ENCODE measurements around the gene IRF8. TPM values are rescaled to one million over a fixed set of nuclear protein-coding genes. Genes with fewer than 3 reads are reported as not detected.

The IRF8 gene
- total and polyA plus RNA-seq, 2 of the 4 experiments (the other 2 are of a cell fraction) = not detected

- Histone ChIP-seq H2BK15ac (ENCODE audit: low read depth, low read length) (no peak overlapping the region), H2AK5ac (ENCODE audit: low read depth, low read length) (no peak overlapping the region), H4K8ac (ENCODE audit: low read depth in 2 of 2, low read length in 2 of 2) (no peak overlapping the region), H3K56ac (ENCODE audit: extremely low read depth, insufficient read depth, low read length) (no peak overlapping the region), H2AFZ (replicated peaks; ENCODE audit: low read length, poor library complexity) (no peak overlapping the region), H3K4me2 (ENCODE audit: low read depth, low read length) (no peak overlapping the region), H3K36me3 (ENCODE audit: control insufficient read depth, insufficient read depth, low read length) (no peaks in the 10 kb centered on the region), H3K23ac (ENCODE audit: low read depth, low read length) (no peak overlapping the region), H4K20me1 (ENCODE audit: insufficient read depth, low read length) (no peaks in the 10 kb centered on the region), H2AK9ac (replicated peaks; ENCODE audit: low read depth, low read length, poor library complexity) (no peak overlapping the region), H2BK120ac (ENCODE audit: low read depth, low read length) (no peak overlapping the region), H3K4me1 (ENCODE audit: control insufficient read depth, insufficient read depth, low read length) (peaks cover 6% of the 10 kb centered on the region; the same call in 1 of the 2 replicates), H3K9ac (ENCODE audit: low read depth, low read length) (no peak overlapping the region), H3K27ac (ENCODE audit: insufficient read depth, low read length) (no peak overlapping the region), H2BK20ac (ENCODE audit: low read depth, low read length) (no peak overlapping the region), H3K14ac (replicated peaks; ENCODE audit: low read depth, low read length) (no peak overlapping the region), H3K9me3 (ENCODE audit: control insufficient read depth, insufficient read depth, low read length) (peaks cover 10% of the 10 kb centered on the region; the same call in 1 of the 2 replicates), H3K79me1 (ENCODE audit: low read depth in 1 of 2, low read length in 2 of 2) (no peaks in the 10 kb centered on the region), H3K4ac (ENCODE audit: low read depth, low read length) (no peak overlapping the region), H4K5ac (ENCODE audit: low read depth, low read length) (no peak overlapping the region), H4K91ac (ENCODE audit: insufficient read depth, low read depth, low read length) (no peak overlapping the region), H3K27me3 (ENCODE audit: control insufficient read depth, insufficient read depth, low read length) (peaks cover 41% of the 10 kb centered on the region), H3K4me3 (ENCODE audit: insufficient read depth, low read depth, low read length) (no peak overlapping the region), H3K9me1 (ENCODE audit: insufficient read depth, low read length) (0 out of 2 replicates have a peak, but pooled peaks cover 2% of the 10 kb centered on the region), H2BK5ac (ENCODE audit: low read depth, low read length, poor library complexity, severe bottlenecking) (no peak overlapping the region), H3K18ac (ENCODE audit: low read depth, low read length) (no peak overlapping the region)
- 83% methylated on average over 1 of the region's 3 CpGs; no CpG with 5 or more reads in 1 of the 2 experiments for WGBS, 2 experiments (ENCODE audit: extremely low coverage in 2 of 2, insufficient read length in 1 of 2)
- intact Hi-C loops (cut with micrococcal nuclease) = no loop called here
- no TSS peak for BruUV-seq (replicated peaks)
- ChIA-PET POLR2A (ENCODE audit: unreplicated experiment) (no interaction called here), CTCF (no interaction called here)
- in situ Hi-C loops (cut with MboI; ENCODE audit: low sequenced_read_pairs) = no loop called here
- dilution Hi-C loops (cut with HindIII; ENCODE audit: low sequenced_read_pairs, unreplicated experiment) = no loop called here
- TF ChIP-seq MXI1 (IDR thresholded peaks at IDR 0.05; ENCODE audit: borderline replicate concordance, low read depth, low read length) (no peak), ELK1 (IDR thresholded peaks at IDR 0.05; ENCODE audit: borderline replicate concordance, low read depth, low read length) (no peak), RCOR1 (IDR thresholded peaks at IDR 0.05; ENCODE audit: insufficient replicate concordance, low read length) (no peak), USF2 (IDR thresholded peaks at IDR 0.05; ENCODE audit: low read depth, low read length) (no peak), CEBPB (IDR thresholded peaks at IDR 0.05; ENCODE audit: low read depth, low read length) (no peak), FOS (IDR thresholded peaks at IDR 0.05; ENCODE audit: low read depth, low read length) (no peak), MAFK (IDR thresholded peaks at IDR 0.05; ENCODE audit: low read depth, low read length) (no peak), RFX5 (IDR thresholded peaks at IDR 0.05; ENCODE audit: low read depth, low read length) (no peak), CHD1 (IDR thresholded peaks at IDR 0.05; ENCODE audit: low read depth, low read length) (no peak), CTCF (conservative IDR thresholded peaks at IDR 0.05; ENCODE audit: low read depth, low read length) (no peak), RAD21 (IDR thresholded peaks at IDR 0.05; ENCODE audit: low read length) (no peak), POLR2A (IDR thresholded peaks at IDR 0.05; ENCODE audit: low read depth, low read length) (no peak), BHLHE40 (IDR thresholded peaks at IDR 0.05; ENCODE audit: low read depth, low read length) (no peak)
- DNase-seq (peak; percentile 0), ATAC-seq (ENCODE audit: low read depth) (no peak)
Observed at GRCh38 chr16:85970738-85971137, 71.8 kb downstream of the IRF8 start.
